IPS DF 4.7 (cell line): ENCODE data around the gene BLTP1.

Experiments
- DNase-seq: peaks from one replicate; pipeline ENCODE4 v3.0.0-alpha.2; 2013; ENCODE audit warnings: low spot score; ENCODE audit errors: extremely low read depth

BLTP1 gene

GRCh38 chr4:122167369-122167768 lies 15.2 kb downstream of the BLTP1 start:
- no peak for DNase-seq

DNA sequence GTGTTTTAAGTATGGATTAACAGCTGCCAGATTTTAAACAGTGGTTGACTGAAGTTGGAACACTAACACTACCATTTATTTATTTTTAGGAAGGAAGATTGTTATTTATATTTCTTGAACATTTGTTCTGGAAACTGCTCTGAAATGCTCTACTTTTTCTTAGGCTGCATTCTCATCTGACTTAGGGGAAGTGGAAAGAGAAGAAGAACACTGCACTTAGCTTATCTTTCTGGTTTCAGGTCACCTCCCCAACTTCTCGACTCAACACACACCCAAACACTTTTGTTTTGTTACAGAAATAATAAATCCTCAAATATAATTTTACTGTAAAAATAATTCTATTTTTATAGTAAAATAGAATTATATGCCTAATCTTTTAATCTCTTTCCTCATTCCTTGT lies 18.6 kb downstream of the BLTP1 start:
- no peak for DNase-seq

DNA sequence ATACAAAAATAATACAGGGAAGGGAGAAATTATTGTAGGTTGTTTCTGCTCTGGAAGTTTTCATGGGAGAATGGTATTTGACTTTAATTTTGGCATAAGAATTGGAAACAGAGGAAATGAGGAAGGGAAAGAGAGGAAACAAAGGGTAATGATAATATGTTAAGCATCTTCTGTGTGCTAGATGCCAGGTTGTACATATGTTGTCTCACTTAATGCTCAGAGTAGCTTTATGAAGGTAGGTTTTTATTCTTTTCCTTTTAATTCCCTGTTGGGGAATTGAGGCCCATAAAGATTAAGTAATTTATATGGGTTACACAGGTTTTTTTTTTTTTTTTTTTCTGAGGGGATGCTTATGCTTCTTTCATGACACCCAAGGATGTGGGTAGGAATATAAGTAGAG lies 19.2 kb downstream of the BLTP1 start:
- no peak for DNase-seq

DNA sequence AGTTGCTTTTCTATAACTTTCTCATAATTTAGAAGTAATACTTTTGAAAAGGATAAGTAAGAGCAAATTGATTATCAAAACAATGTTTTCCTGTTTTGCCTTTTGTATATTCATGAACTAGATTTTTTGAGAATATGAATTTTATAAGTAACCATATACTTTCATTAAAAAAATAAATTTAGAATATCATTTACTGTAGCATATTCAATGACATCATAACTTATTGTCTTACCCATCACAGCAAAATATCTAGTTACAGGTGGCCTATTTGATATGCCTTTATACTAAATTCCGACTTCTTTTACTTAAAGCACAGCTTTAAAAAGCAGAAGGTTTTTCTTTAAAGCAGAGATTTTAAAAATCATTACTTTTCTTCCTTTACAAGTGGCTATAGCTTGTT lies 20.1 kb downstream of the BLTP1 start:
- no peak for DNase-seq

GRCh38 chr4:122178961-122179360 lies 26.8 kb downstream of the BLTP1 start:
- DNase-seq: no peak

GRCh38 chr4:122195718-122196117 lies 43.6 kb downstream of the BLTP1 start:
- DNase-seq: no peak
